Measurements from ENCODE around the gene ALCAM.

ALCAM gene
- long read RNA-seq, donor 1, full-length matches to known transcripts: 10 of 15 reads
- long read RNA-seq, donor 1, partial matches to known transcripts: 5 of 15 reads
- long read RNA-seq, donor 1, other reads (novel, unspliced or antisense): 0 of 15 reads
- long read RNA-seq, donor 2, full-length matches to known transcripts: 7 of 12 reads
- long read RNA-seq, donor 2, partial matches to known transcripts: 5 of 12 reads
- long read RNA-seq, donor 2, other reads (novel, unspliced or antisense): 0 of 12 reads
- long read RNA-seq, donor 3, full-length matches to known transcripts: 9 of 14 reads
- long read RNA-seq, donor 3, partial matches to known transcripts: 5 of 14 reads
- long read RNA-seq, donor 3, other reads (novel, unspliced or antisense): 0 of 14 reads
- long read RNA-seq, donor 4, full-length matches to known transcripts: 12 of 12 reads
- long read RNA-seq, donor 4, partial matches to known transcripts: 0 of 12 reads
- long read RNA-seq, donor 4, other reads (novel, unspliced or antisense): 0 of 12 reads
- long read RNA-seq, donor 5, full-length matches to known transcripts: 12 of 18 reads
- long read RNA-seq, donor 5, partial matches to known transcripts: 6 of 18 reads
- long read RNA-seq, donor 5, other reads (novel, unspliced or antisense): 0 of 18 reads
- long read RNA-seq, donor 6, full-length matches to known transcripts: 11 of 32 reads
- long read RNA-seq, donor 6, partial matches to known transcripts: 21 of 32 reads
- long read RNA-seq, donor 6, other reads (novel, unspliced or antisense): 0 of 32 reads
- long read RNA-seq, donor 7, full-length matches to known transcripts: 20 of 41 reads
- long read RNA-seq, donor 7, partial matches to known transcripts: 21 of 41 reads
- long read RNA-seq, donor 7, other reads (novel, unspliced or antisense): 0 of 41 reads
- long read RNA-seq, donor 8, full-length matches to known transcripts: 14 of 14 reads
- long read RNA-seq, donor 8, partial matches to known transcripts: 0 of 14 reads
- long read RNA-seq, donor 8, other reads (novel, unspliced or antisense): 0 of 14 reads

DNA sequence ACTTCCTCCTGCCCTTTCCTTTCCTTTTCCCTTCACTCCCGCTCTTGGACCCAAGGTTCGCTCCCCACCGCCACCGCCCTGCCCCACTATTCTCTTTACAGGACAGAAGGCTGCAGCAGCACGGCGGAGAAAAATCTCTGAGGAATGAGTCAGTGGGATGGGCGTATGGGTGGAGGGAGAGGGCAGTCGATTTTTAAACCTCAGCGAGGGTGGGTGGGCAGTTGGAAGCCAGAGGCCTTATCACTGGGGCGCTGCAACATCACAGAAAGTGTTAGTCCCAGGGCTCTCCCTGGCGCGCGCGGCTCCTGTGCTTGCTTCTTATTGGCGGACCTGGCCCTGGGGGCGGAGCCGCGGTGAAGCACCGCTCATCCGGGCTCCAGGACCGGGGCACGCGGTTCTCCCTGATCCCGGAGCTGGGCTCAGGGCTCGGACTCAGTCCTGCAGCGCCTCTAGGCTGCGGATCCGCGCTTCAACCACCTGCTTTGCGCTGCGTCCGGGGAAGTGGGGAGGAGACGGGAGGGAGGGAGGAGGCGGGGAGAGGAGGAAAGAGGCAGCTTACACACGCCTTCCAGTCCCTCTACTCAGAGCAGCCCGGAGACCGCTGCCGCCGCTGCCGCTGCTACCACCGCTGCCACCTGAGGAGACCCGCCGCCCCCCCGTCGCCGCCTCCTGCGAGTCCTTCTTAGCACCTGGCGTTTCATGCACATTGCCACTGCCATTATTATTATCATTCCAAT, at the start of gene ALCAM:
ALCAM (plus strand) TSS at position 584 of the 737 bp plus-strand sequence.
- DNase-seq: no peak

DNA sequence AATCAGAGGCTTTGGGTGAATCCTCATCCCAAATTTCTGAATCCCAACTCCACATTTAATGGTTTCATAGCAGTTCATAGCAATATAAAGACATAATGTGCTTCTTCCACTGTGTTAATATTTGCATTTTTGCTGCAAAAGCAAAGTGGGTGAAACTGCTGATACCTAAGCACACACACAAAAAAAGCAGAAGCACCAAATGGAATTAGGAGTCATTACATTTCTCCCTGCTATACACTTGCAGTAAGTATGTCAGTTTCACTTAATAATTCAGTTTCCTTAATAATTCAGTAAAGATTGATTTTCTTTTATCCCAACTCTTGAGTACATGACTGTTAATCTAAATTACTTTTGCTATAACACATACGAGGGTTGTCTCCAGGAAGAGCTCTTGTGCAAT, 48.9 kb upstream of the ALCAM start:
- DNase-seq: no peak

DNA sequence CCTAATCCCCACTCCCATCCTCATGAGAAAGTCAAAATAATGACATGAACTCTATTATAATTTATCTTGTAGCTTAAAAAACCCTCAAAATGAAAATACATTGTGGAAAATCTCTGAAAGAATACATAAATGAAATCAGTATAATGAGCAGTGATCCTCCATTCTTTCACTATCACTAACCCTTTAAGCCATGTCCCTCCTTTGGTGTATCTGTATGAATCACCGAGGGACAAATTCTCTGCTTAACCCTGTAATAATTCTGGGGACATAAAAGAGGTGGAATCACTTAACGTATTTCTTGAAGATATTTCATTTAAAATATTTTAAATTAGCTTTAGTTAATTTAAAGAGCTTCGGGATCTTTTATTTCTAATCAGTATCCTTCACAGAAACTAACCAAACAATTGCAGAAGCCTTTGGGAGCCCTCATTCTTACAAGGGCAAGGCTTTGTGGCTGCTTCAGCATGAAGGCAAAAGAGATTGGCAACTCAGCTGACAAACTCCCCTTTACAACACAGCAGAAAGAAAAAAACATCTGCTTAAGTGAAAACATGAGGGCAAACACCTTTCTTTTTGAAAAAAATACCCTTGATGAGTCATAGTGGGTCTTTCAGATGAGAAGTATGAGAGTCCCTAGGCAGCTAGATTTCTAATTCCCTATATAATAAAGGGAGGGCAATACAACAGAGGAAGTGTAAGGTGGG, 44.0 kb upstream of the ALCAM start:
- no peak for DNase-seq

DNA sequence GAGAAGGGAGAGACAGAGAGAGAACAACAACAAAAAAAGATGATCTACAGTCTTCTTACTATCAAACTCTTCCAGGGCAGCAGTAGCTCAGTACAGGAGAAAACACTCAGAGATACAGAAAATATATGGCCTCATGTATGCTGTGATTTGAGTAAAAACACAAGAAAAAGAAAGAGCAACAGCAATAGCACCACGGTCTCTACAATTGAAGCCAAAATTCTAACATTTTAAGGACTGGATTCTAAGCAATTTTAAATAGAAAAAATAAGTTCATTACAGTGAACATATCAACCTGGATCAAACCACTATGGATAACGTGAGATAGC, 43.5 kb upstream of the ALCAM start:
- no peak for DNase-seq

DNA sequence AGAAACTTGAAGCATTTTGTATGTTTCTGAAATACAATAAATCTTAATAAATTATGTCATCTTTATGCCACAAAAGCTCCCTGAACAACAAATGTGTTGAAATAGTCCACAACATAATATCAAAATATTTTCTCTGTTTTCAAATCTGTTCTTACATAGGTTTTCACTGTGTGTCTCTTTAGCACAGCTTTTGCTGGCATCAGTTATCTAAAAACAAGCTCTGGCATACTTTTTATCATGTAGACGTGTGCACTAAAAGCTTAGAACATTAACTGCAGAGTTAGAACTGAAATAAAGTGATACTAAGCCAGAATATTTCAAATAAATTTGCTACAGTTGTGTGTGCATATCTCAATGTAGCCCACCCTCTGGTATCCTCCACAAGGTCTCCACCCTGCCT, 41.8 kb upstream of the ALCAM start:
- no peak for DNase-seq

DNA sequence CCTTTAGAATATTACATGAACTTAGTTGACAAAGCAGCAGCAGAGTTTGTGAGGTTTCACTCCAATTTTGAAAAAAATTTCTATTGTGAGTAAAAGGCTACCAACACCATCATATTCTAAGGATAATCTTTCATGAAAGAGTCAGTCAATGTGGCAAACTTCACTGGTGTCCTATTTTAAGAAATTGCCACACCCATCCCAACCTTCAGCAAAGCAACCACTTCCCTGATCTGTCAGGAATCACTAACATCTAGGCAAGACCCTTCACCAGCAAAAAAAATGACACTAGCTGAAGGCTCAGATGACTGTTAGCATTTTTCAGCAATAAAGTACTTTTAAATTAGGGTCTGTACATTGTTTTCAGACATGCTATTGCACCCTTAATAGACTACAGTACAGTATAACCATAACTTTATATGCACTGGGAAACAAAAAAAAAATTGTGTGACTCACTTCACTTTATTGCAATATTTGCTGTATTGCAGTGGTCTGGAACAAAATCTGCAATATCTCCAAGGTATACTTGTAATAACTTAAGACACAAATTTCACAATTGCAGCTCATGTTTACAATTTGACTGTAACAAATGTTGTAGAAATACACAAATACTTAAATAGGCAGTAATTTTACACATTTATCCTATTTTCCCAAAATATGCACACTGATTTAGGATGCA, 38.9 kb upstream of the ALCAM start:
- no peak for DNase-seq

DNA sequence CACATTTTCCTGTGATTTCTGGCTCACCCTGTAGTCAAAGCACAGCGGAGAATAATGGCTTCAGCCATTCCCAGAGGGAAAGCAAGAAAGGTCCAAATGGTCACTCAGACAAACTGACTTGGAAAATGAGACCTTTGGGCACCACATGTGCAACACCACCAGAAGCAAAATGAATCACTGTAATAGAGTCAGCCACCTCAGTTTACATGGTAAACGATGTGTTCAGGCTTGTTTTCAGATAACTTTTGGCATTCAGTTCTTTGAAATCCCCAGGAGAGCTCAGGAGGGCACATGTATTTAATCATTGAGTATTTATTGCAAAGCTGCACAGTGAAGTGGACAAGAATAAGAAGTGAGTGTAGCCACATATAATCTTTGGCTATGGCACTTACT, 38.4 kb upstream of the ALCAM start:
- no peak for DNase-seq

DNA sequence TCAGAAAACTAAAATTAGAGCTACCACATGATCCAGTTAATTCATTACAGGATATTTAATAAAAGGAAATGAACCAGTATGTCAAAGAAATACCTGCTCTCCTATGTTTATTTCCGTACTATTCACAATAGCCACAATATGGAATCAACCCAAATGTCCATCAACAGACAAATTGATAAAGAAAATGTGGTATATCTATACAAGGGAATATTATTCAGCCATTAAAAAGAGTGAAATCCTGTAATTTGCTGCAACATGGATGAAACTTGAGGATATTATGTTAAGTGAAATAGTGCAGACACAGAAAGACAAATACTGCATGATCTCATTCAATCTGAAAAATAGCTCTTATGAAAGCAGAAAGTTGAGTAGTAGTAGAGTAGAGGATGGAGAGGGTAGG, 33.7 kb upstream of the ALCAM start:
- DNase-seq: no peak

DNA sequence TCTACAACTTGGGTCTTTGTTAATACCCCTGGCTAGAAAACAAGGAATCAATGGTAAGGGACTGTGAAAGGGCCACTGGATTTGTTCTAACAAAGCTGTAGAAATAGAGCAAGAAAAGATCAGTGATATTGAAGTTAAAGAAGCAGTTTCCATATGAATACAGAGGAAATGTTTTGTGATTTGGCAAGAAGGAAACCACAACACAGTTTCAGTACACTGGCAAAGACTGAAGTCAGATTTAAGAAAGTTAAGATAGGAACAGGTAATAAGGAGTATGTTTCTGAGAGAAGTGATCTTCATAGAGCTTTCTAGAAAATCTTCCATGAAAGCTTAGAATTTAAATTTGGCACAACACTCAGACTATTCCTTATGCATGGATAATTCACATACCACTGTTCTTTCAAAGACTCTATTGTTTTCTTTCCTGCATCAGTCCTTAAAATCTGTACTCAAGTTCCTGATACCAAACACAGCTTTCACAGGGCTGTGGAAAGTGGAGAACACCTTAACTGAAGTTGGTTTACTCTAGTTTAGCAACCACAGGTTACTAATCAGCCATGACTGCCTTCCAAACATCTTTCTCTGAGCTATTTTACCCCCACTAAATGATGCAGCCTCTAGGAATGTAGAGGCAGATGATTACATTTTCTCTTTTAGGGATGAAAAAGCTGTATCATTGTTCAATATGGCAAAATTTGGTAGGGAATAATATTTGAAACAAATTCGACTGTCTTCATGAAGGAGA, 32.4 kb upstream of the ALCAM start:
- DNase-seq: no peak

DNA sequence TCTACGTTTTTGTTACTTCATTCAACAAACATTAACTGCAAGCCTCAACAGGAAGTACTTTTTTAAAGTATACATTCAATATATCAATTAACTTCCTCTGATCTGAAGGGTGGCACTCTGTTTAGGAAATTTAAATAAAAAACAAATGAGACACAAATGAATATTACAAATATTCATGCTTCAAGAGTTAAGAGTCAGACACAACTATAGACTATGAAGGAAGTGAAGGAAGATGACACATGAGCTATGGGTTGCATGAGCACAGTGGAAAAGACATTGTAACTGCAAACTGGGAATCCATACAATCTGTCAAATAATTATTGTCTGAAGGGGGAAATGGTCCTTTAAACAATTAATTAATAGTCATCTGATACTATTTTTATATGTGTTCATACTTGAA, 26.8 kb upstream of the ALCAM start:
- no peak for DNase-seq

DNA sequence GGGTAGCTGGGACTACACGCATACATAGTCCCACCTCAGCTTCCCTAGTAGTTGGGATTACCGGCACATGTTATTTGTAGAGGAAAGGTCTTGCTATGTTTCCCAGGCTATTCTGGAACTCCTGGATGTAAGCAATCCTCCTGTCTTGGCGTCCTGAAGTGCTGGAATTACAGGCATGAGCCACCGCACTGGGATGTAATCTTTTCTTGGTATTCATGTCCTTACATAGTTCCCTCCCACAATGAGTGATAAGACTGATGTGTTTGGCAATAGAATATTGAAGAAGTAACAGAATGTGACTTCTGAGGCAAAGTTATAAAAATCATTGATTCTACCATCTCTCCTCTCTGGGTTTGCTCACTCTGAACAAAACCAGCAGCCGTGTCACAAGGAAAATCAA, 22.7 kb upstream of the ALCAM start:
- DNase-seq: no peak

DNA sequence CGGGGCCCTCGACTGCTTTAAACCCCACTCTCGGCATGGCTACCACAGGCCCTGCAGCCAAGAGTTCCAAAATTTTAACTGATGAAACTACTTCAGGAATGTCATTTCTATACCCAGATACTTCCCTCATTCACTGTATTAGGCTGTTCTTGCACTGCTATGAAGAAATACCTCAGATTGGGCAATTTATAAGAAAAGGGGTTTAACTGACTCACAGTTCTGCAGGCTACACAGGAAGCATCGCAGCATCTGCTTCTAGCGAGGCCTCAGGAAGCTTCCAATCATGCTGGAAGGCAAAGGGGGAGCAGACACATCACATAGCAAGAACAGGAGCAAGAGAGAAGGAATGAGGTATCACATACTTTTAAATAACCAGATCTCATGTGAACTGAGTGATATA, 21.6 kb upstream of the ALCAM start:
- no peak for DNase-seq

DNA sequence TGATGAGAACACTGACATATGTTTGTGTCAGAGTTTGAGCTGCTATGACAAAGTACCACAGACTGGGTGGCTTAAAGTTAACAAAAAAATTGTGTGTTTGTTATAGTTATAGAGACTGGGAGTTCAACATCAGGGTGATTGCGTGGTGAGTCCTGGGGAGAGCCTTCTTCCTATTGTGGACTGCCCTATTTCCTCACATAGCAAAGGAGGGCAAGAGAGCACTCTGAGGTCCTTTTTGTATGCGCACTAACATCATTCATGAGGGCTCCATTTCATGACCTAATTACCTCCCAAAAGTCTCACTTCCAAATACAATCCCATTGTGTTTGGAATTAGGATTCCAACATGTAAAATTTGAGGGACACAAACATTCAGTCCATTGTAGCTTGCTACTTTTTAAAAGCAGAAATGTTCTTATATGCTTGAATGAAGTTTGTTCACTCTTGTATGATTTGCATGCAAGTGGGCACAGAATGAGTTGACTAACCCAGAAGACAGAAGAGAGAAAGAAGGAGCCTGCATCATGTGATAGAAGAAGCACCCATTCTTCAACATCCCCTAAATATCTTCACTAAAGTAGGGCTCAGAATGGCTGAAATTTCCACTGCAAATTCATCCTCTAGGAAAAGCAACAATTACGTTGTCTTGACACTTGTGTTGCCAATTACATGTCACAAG, 18.9 kb upstream of the ALCAM start:
- DNase-seq: no peak

DNA sequence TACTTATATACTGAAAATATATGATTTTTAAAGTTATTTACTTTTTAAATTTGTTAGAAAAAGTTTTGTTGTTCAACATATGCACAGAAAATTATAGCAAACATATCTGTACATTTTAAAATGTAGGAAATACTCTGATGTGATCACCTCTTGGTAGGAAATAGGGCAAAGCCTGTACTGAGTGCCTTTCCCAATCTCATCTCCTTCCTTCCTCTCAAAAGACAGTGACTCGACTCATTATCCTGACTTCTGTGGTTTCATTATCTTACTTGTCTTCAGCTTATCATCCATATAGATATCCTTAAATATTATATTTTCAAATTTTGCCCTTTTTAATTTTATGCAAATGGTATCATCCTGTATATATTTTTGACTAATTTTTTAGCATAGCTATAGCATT, 18.4 kb upstream of the ALCAM start:
- DNase-seq: no peak

DNA sequence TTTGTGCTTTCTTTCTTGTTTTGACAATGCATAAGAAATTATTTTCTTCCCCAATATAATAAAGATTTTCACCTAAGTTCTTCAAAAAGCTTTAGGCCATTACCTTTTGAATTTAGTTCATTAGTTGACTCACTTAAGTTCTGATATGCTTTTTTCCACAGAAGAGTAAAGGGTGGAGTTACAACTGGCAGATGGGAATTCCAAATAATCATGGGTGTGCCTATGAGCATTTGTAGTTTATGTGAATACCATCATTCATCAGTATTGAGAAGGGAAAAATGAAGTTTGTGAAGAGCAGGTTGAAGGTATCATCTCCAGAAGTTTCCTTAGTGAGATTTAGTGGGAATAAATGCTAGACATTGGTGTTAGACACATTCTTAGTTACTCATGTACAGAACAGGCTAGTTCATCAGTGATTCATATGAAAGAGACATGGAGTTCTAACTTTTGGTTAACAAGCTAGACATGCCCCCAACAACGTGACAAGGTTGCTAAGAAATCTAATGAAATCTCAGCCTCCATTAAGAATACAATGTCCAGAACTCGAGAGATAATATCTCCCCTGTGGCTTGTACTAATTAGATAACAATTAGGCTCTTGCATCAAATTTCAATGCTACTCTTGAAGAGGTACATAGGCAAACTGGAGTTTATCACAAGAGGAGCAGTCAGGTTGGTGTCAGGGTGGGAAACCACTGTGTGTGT, 16.9 kb upstream of the ALCAM start:
- no peak for DNase-seq

DNA sequence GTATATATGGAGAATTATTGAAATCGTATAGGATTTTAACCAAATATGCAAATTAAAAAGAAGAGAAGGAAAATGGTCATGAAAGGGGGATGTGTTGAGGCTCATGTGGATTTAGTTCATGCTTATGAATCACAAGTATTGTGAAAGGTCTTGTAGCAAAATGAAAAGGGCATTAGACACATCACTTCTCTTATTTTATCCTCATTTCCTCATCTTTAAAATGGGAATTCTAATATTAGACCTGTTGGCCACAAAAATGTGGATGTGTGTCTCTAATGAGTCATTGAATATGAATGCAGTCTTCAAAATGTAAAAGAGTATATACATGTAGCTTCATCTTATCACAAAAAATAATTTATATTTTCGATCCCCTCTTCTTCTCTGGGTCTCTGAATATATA, 14.9 kb upstream of the ALCAM start:
- DNase-seq: no peak

DNA sequence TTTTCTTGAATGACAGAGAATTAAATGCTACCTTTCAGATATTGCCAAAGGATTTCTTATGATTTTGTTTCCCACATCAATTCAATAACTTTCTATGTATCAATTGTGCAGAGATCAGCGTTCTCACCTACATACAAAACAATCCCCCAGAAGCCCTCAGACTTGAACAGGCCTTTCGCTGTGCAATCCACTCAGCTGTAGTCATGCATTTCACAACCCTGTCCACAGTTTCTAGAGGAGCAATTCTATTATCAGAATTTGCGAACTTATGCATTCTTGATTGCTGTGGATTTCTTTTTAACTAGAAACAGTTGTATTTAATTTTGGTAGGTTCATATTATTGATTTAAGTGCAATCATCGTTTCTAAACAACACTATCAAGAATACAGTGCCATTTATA, 13.7 kb upstream of the ALCAM start:
- no peak for DNase-seq

DNA sequence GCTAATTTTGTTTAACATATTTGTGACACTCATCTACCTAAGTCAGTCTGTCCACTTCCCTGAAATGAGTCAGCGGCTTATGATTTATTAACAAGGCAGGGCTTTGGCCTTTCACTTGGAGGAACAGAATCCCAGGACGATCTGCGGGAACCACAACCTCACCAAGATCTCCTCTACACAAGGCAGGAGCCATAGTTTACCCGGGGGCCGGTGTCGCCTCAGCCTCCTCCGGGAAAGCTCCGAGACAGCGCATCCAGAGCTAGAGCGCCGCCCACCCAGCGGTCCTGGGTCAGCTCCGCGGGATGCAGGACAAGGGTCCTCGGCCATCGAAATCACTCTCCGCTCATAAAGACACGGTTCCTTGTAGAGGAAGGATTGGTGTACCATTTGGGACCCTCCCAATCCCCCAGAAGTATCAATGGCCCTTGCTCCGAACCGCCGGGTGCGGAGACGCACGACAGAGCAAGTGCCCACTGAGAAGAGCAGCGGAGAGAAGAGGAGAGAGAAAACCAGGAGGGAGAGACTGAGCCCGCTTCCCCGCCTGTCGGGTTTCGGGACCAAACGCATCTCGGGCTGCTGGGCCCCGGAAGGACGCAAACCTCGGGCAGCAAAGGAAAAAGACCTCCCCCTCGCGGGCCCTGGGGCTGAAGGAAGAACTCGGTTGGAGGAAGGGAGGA, 13.1 kb upstream of the ALCAM start:
- peak; percentile 69 for DNase-seq

DNA sequence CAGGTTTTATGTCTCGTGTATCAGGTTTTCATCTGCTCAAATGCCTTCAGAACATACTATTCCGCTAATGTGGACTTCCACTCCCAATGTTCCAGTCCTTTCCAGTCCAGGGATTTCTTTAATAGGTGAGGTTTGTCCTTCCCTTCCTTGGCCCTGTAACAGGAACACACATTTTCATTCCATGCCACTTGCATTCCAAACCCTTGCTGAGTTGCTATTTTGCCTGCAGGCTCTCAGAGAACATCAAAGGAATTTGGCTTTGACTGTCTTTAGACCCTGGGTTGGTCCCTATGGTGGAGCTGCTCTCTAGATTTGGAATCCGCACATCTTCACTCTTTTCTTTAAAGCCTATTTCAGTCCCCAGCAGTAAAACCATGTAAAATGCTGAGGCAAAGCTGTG, 12.3 kb upstream of the ALCAM start:
- DNase-seq: no peak
